Measurements from ENCODE around the gene UGGT1. TPM values are rescaled to one million over a fixed set of nuclear protein-coding genes. Genes with fewer than 3 reads are reported as not detected.

UGGT1 gene
- total and polyA plus RNA-seq, 2 experiments from 2014 or later = 11.5 to 65.0 TPM

DNA sequence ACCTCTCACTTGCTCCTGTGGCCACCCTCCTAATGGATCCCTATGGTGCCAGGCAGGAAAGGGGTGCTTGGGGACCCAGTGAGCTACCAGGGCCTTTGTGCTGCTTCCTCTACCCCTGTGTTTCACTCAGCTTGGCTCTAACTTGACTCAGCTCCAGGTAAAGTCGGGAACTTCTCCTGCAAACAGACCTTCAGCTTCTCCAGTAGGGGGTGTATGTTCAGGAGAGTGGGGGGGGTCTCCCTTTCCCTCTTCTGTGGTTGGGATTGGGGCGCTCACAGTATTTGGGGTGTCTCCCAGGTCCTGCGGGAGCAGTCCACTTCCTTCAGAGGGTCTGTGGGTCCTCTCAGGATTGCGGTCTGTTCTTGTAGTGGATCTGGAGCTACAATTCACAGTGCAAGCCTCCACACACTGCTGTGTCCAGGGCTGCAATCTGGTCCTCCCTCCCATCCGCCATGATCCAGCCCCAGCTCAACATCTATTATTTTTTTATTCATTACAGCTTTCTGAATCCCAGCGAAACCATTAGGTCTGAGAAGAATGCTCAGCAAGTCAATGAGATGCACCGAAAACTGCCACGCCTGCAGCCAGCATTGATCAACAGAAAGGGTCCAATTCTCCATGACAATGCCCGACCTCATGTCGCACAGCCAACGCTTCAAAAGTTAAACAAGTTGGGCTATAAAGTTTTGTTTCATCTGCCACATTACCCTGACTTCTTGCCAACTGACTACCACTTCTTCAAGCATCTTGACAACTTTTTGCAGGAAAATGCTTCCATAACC, 36.7 kb upstream of the UGGT1 start:
- H3K36me3 Mint-ChIP-seq (ENCODE audit: low read depth) = no peaks in the 10 kb centered on the region
- Histone ChIP-seq H3K27me3 (ENCODE audit: insufficient read depth) (no peaks in the 10 kb centered on the region), H3K79me2 (replicated peaks; ENCODE audit: insufficient read depth) (no peaks in the 10 kb centered on the region), H3K4me3 (no peak overlapping the region), H3K4me1 (ENCODE audit: insufficient read depth) (no peaks in the 10 kb centered on the region), H3K4me2 (no peak overlapping the region), H3K27ac (ENCODE audit: low read depth) (no peak overlapping the region), H4K20me1 (replicated peaks; ENCODE audit: insufficient read depth) (no peaks in the 10 kb centered on the region; the same call in 1 of the 2 replicates), H3F3A (replicated peaks; ENCODE audit: low read depth) (no peaks in the 10 kb centered on the region), H3K9me2 (ENCODE audit: insufficient read depth) (0 out of 2 replicates have a peak, but pooled peaks cover 5% of the 10 kb centered on the region), H3K36me3 (ENCODE audit: insufficient read depth) (no peaks in the 10 kb centered on the region), H2AFZ (peak overlapping the region; percentile 32; the same call in 1 of the 2 replicates)
- DNase-seq (ENCODE audit: low spot score) (no peak), ATAC-seq (no peak)
- TF ChIP-seq, protein P1, sequence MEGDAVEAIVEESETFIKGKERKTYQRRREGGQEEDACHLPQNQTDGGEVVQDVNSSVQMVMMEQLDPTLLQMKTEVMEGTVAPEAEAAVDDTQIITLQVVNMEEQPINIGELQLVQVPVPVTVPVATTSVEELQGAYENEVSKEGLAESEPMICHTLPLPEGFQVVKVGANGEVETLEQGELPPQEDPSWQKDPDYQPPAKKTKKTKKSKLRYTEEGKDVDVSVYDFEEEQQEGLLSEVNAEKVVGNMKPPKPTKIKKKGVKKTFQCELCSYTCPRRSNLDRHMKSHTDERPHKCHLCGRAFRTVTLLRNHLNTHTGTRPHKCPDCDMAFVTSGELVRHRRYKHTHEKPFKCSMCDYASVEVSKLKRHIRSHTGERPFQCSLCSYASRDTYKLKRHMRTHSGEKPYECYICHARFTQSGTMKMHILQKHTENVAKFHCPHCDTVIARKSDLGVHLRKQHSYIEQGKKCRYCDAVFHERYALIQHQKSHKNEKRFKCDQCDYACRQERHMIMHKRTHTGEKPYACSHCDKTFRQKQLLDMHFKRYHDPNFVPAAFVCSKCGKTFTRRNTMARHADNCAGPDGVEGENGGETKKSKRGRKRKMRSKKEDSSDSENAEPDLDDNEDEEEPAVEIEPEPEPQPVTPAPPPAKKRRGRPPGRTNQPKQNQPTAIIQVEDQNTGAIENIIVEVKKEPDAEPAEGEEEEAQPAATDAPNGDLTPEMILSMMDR (conservative IDR thresholded peaks at IDR 0.05; ENCODE audit: low read depth in 2 of 2) = peak; percentile 5 to 11; a peak in 1 of 4 replicates
- TF ChIP-seq, protein P2, sequence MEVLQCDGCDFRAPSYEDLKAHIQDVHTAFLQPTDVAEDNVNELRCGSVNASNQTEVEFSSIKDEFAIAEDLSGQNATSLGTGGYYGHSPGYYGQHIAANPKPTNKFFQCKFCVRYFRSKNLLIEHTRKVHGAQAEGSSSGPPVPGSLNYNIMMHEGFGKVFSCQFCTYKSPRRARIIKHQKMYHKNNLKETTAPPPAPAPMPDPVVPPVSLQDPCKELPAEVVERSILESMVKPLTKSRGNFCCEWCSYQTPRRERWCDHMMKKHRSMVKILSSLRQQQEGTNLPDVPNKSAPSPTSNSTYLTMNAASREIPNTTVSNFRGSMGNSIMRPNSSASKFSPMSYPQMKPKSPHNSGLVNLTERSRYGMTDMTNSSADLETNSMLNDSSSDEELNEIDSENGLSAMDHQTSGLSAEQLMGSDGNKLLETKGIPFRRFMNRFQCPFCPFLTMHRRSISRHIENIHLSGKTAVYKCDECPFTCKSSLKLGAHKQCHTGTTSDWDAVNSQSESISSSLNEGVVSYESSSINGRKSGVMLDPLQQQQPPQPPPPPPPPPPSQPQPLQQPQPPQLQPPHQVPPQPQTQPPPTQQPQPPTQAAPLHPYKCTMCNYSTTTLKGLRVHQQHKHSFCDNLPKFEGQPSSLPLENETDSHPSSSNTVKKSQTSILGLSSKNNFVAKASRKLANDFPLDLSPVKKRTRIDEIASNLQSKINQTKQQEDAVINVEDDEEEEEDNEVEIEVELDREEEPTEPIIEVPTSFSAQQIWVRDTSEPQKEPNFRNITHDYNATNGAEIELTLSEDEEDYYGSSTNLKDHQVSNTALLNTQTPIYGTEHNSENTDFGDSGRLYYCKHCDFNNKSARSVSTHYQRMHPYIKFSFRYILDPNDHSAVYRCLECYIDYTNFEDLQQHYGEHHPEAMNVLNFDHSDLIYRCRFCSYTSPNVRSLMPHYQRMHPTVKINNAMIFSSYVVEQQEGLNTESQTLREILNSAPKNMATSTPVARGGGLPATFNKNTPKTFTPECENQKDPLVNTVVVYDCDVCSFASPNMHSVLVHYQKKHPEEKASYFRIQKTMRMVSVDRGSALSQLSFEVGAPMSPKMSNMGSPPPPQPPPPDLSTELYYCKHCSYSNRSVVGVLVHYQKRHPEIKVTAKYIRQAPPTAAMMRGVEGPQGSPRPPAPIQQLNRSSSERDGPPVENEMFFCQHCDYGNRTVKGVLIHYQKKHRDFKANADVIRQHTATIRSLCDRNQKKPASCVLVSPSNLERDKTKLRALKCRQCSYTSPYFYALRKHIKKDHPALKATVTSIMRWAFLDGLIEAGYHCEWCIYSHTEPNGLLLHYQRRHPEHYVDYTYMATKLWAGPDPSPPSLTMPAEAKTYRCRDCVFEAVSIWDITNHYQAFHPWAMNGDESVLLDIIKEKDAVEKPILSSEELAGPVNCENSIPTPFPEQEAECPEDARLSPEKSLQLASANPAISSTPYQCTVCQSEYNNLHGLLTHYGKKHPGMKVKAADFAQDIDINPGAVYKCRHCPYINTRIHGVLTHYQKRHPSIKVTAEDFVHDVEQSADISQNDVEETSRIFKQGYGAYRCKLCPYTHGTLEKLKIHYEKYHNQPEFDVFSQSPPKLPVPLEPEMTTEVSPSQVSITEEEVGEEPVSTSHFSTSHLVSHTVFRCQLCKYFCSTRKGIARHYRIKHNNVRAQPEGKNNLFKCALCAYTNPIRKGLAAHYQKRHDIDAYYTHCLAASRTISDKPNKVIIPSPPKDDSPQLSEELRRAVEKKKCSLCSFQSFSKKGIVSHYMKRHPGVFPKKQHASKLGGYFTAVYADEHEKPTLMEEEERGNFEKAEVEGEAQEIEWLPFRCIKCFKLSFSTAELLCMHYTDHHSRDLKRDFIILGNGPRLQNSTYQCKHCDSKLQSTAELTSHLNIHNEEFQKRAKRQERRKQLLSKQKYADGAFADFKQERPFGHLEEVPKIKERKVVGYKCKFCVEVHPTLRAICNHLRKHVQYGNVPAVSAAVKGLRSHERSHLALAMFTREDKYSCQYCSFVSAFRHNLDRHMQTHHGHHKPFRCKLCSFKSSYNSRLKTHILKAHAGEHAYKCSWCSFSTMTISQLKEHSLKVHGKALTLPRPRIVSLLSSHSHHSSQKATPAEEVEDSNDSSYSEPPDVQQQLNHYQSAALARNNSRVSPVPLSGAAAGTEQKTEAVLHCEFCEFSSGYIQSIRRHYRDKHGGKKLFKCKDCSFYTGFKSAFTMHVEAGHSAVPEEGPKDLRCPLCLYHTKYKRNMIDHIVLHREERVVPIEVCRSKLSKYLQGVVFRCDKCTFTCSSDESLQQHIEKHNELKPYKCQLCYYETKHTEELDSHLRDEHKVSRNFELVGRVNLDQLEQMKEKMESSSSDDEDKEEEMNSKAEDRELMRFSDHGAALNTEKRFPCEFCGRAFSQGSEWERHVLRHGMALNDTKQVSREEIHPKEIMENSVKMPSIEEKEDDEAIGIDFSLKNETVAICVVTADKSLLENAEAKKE (CRISPR knock-in tag; IDR thresholded peaks at IDR 0.05) = no peak
- H3K9me3 Mint-ChIP-seq = peaks cover 7% of the 10 kb centered on the region
- 0 out of 3 replicates have a peak, but pooled peaks cover 2% of the 10 kb centered on the region for H3K4me1 Mint-ChIP-seq
- H3K27ac Mint-ChIP-seq = no peak overlapping the region
- peaks cover 5% of the 10 kb centered on the region for H3K27me3 Mint-ChIP-seq (ENCODE audit: insufficient read depth, low read depth, poor library complexity)
- H3K4me3 Mint-ChIP-seq = no peak overlapping the region
